Loucy (cell line): ENCODE data around the gene SYNGR1.

ENCODE experiments used
- EZH2phosphoT487 ChIP-seq: fragments of 200-600 bp; IDR thresholded peaks from 2 replicates; pipeline ENCODE4 v1.6.1; 2018; ENCODE audit warnings: antibody characterized with exemption, mild to moderate bottlenecking, moderate library complexity, borderline replicate concordance
- TF ChIP-seq, protein P1 (sequence below): fragments of 200-600 bp; sonication (generic); conservative IDR thresholded peaks from 2 replicates; pipeline ENCODE4 v1.5.1; 2014; ENCODE audit warnings: mild to moderate bottlenecking, antibody characterized with exemption, low read length

DNA sequence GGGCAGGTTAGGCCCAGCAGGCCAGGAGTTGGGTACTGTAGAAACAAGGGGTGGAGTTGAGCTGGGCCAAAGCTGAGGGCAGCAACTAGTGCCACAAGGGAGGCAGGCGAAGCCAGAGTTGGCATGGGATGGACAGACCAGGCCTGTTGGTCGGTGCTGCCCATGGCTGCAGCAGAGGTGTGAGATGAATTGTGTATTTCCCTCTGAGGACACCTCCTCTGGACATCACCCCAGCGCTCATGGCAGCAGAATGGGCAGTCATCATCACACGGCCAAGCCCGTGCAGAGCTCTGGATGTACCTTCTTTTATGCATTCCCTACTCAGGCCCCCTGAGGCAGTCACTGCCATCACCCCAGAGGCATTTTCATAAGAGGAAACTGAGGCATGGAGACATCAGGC, 70.1 kb downstream of the SYNGR1 start:
- no peak for TF ChIP-seq EZH2phosphoT487
- TF ChIP-seq, protein P1, sequence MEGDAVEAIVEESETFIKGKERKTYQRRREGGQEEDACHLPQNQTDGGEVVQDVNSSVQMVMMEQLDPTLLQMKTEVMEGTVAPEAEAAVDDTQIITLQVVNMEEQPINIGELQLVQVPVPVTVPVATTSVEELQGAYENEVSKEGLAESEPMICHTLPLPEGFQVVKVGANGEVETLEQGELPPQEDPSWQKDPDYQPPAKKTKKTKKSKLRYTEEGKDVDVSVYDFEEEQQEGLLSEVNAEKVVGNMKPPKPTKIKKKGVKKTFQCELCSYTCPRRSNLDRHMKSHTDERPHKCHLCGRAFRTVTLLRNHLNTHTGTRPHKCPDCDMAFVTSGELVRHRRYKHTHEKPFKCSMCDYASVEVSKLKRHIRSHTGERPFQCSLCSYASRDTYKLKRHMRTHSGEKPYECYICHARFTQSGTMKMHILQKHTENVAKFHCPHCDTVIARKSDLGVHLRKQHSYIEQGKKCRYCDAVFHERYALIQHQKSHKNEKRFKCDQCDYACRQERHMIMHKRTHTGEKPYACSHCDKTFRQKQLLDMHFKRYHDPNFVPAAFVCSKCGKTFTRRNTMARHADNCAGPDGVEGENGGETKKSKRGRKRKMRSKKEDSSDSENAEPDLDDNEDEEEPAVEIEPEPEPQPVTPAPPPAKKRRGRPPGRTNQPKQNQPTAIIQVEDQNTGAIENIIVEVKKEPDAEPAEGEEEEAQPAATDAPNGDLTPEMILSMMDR = no peak
